Midbrain (tissue), 1 donor: Measurements from ENCODE around the gene SPTLC1.
"Not testable (repeated sequence)": the region's sequence is repeated elsewhere in the genome, so short reads cannot be mapped to it uniquely, and the experiment has no call there.

ENCODE experiments used
- DNase-seq: peaks from one replicate; lab custom pipeline; 2025; lab: John Stamatoyannopoulos, UW

SPTLC1 gene

GRCh38 chr9:92033307-92033706, 81.9 kb downstream of the SPTLC1 start:
- no peak for DNase-seq

GRCh38 chr9:92032891-92033290, 82.3 kb downstream of the SPTLC1 start:
- DNase-seq = no peak

- DNase-seq = no peak
These were observed 84.8 kb downstream of the SPTLC1 start for GRCh38 chr9:92030367-92030766.

- DNase-seq = no peak
These were observed 85.7 kb downstream of the SPTLC1 start for GRCh38 chr9:92029553-92029952.

- DNase-seq = no peak
These were observed 88.8 kb downstream of the SPTLC1 start for GRCh38 chr9:92026206-92027002.

GRCh38 chr9:92021785-92022541, 93.2 kb downstream of the SPTLC1 start:
- not testable (repeated sequence) for DNase-seq

- no peak for DNase-seq
These were observed 95.6 kb downstream of the SPTLC1 start for GRCh38 chr9:92019658-92020057.

GRCh38 chr9:92010705-92011536, 104.3 kb downstream of the SPTLC1 start:
- DNase-seq = no peak

GRCh38 chr9:92010253-92010652, 105.0 kb downstream of the SPTLC1 start:
- DNase-seq = not testable (repeated sequence)

- DNase-seq = no peak
These were observed 107.2 kb downstream of the SPTLC1 start for GRCh38 chr9:92008041-92008440.

- DNase-seq = no peak
These were observed 111.2 kb downstream of the SPTLC1 start for GRCh38 chr9:92004045-92004392.

GRCh38 chr9:92003308-92004044, 111.7 kb downstream of the SPTLC1 start:
- no peak for DNase-seq

- not testable (repeated sequence) for DNase-seq
These were observed 113.3 kb downstream of the SPTLC1 start for GRCh38 chr9:92001948-92002347.

GRCh38 chr9:92001244-92001643, 114.0 kb downstream of the SPTLC1 start:
- no peak for DNase-seq

- no peak for DNase-seq
These were observed 120.1 kb downstream of the SPTLC1 start for GRCh38 chr9:91995000-91995655.

GRCh38 chr9:91994422-91994821, 120.8 kb downstream of the SPTLC1 start:
- no peak for DNase-seq

GRCh38 chr9:91992461-91993041, 122.7 kb downstream of the SPTLC1 start:
- no peak for DNase-seq

GRCh38 chr9:91991721-91992341, 123.4 kb downstream of the SPTLC1 start:
- no peak for DNase-seq

GRCh38 chr9:91986248-91986647, 129.0 kb downstream of the SPTLC1 start:
- DNase-seq = no peak

GRCh38 chr9:91985692-91986091, 129.5 kb downstream of the SPTLC1 start:
- DNase-seq = no peak
